ENCODE data around the gene USP6NL.

The USP6NL gene

GRCh38 chr10:11553773-11554381 is 57.6 kb downstream of the USP6NL start:
- H3K27ac ChIP-seq = no peak overlapping the region
- H2AFZ ChIP-seq = no peak overlapping the region
- no peak overlapping the region for H3K4me2 ChIP-seq (ENCODE audit: low read length)
- H3K27me3 ChIP-seq (ENCODE audit: control insufficient read depth, insufficient read depth, low read length) = no peaks in the 10 kb centered on the region
- no peak for TF ChIP-seq CTCF (IDR thresholded peaks at IDR 0.05)
- H3K36me3 ChIP-seq (ENCODE audit: control insufficient read depth, insufficient read depth, low read length) = no peaks in the 10 kb centered on the region
- no peaks in the 10 kb centered on the region for H3K9me3 ChIP-seq (ENCODE audit: control insufficient read depth, low read length)
- no peak overlapping the region for H3K4me3 ChIP-seq (ENCODE audit: low read depth, low read length)
- no peak overlapping the region for H3K9ac ChIP-seq
- peaks cover 13% of the 10 kb centered on the region for H3K79me2 ChIP-seq
- no peaks in the 10 kb centered on the region for H3K4me1 ChIP-seq

- Histone ChIP-seq H3K9me3 (ENCODE audit: control insufficient read depth, low read length) (no peaks in the 10 kb centered on the region), H3K4me3 (ENCODE audit: low read depth, low read length) (no peak overlapping the region), H3K4me2 (ENCODE audit: low read length) (no peak overlapping the region), H3K27ac (no peak overlapping the region), H3K27me3 (ENCODE audit: control insufficient read depth, insufficient read depth, low read length) (no peaks in the 10 kb centered on the region), H3K4me1 (no peaks in the 10 kb centered on the region), H3K36me3 (ENCODE audit: control insufficient read depth, insufficient read depth, low read length) (no peaks in the 10 kb centered on the region), H3K79me2 (peaks cover 2% of the 10 kb centered on the region), H2AFZ (no peak overlapping the region), H3K9ac (no peak overlapping the region)
- no peak for TF ChIP-seq CTCF (IDR thresholded peaks at IDR 0.05)
Observed at GRCh38 chr10:11551916-11552602, 59.4 kb downstream of the USP6NL start.

GRCh38 chr10:11551104-11551503 is 60.3 kb downstream of the USP6NL start:
- Histone ChIP-seq H3K4me2 (ENCODE audit: low read length) (no peak overlapping the region), H3K27ac (no peak overlapping the region), H2AFZ (no peak overlapping the region), H3K27me3 (ENCODE audit: control insufficient read depth, insufficient read depth, low read length) (no peaks in the 10 kb centered on the region), H3K4me1 (no peaks in the 10 kb centered on the region), H3K9me3 (ENCODE audit: control insufficient read depth, low read length) (no peaks in the 10 kb centered on the region), H3K9ac (no peak overlapping the region), H3K79me2 (peaks cover 2% of the 10 kb centered on the region), H3K36me3 (ENCODE audit: control insufficient read depth, insufficient read depth, low read length) (no peaks in the 10 kb centered on the region), H3K4me3 (ENCODE audit: low read depth, low read length) (no peak overlapping the region)
- TF ChIP-seq CTCF (IDR thresholded peaks at IDR 0.05) = no peak

GRCh38 chr10:11548768-11549099 is 62.7 kb downstream of the USP6NL start:
- H3K9me3 ChIP-seq (ENCODE audit: control insufficient read depth, low read length) = no peaks in the 10 kb centered on the region
- peaks cover 12% of the 10 kb centered on the region for H3K79me2 ChIP-seq
- no peaks in the 10 kb centered on the region for H3K27me3 ChIP-seq (ENCODE audit: control insufficient read depth, insufficient read depth, low read length)
- H3K4me3 ChIP-seq (ENCODE audit: low read depth, low read length) = no peak overlapping the region
- H2AFZ ChIP-seq = no peak overlapping the region
- peaks cover 7% of the 10 kb centered on the region for H3K4me1 ChIP-seq
- H3K9ac ChIP-seq = no peak overlapping the region
- no peak overlapping the region for H3K4me2 ChIP-seq (ENCODE audit: low read length)
- no peak overlapping the region for H3K27ac ChIP-seq
- TF ChIP-seq CTCF (IDR thresholded peaks at IDR 0.05) = no peak
- no peaks in the 10 kb centered on the region for H3K36me3 ChIP-seq (ENCODE audit: control insufficient read depth, insufficient read depth, low read length)
